NCI-H1417 treated with DMSO at 0.1 percent for 48 hours (cell line): ENCODE data around the gene KIF21B.
"Not testable (repeated sequence)": the region's sequence is repeated elsewhere in the genome, so short reads cannot be mapped to it uniquely, and the experiment has no call there.

Experiments
- DNase-seq: peaks from one replicate; lab custom pipeline; 2025; lab: John Stamatoyannopoulos, UW

Gene KIF21B

DNA sequence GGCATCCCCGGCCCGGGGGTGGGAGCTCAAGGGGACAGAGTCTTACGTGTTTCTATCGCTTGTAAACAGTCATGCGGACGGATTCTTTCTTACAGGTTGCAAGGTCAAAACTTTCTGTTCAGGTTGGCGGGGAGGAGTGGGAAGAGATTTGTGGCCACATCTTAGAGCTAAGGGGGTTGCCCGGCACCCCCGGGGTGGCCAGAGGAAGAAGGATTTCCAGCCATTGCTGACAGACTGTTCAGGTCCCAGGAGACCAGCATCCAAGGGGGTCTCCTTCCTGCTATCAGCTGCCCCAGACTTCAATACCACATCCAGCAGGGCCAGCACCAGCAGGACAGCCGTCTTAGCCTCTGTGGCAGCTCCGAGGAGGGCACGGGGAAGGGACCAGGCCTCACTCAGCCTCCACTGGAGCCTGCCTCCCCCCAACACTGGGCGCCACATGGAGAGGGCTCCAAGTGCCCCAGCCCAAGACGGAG, 52.0 kb downstream of the KIF21B start:
- DNase-seq, result no peak

DNA sequence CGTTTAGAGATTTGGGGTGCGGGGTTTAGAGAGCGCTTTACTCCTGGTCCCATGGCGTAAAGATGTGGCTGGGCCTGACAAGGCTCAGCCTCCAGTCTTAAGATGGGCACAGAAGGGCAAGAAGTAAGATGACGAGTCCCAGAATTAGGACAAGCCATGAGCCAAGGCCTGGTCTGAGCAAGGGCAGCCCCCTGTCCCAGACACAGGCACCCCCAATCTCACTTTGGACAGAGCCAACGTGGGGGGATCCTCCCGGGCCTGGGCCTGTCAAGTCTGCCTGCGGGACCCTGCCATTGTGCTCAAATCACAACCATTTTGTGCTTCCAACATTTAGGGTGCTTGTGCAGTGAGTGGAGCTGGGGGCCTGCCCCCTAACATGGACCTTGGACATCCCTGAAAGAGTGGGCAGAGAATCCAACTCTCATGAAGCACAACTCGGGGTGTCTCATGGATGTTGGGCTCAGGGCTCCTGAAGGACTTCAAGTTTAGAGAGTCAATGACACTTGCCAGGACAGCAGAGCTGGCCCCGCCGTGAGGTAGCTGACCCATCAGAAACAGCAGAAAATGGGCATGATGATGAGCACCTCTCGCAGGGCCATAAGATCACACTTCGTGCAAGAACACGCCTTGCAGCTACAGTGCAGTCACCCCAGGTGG, 52.6 kb downstream of the KIF21B start:
- DNase-seq, result no peak

DNA sequence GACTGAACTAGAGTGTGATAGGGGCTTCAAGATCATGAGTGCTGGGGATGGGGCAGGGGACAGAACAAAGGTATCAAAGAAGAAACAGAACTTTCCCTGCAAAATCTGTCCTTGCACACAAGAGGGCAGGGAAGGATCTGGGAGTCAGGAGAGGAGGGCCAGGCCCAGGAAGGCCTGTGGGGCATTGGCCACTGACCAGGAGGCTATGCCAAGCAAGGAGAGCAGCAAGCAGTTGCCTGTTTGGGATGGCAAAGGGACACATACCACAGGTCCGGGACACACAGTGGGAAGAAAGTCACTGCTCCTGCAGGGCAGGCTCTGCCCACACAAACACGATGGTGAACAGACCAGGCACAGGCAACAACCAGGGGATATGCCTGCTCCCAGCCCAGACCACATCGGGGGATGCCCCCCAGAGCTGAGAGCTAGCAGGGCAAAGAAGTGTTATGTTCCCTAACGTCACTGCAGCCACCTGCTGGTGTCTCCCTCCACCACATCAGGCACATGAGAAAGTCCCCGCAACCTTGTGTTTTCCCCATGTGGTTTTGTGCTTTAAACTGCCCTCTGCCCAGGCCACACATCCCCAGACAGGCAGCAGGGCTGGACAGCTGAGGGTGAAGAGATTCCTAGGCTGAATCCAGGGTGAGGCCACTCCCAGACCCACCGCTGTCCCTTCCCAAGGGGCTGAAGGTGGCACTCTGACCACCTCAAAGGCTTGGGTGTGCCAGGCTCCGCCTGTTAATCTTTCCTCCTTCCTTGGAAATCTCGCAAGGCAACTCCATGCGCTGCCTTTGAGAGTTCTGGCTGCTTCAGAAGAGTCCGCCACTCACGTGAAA, 53.6 kb downstream of the KIF21B start:
- no peak for DNase-seq

DNA sequence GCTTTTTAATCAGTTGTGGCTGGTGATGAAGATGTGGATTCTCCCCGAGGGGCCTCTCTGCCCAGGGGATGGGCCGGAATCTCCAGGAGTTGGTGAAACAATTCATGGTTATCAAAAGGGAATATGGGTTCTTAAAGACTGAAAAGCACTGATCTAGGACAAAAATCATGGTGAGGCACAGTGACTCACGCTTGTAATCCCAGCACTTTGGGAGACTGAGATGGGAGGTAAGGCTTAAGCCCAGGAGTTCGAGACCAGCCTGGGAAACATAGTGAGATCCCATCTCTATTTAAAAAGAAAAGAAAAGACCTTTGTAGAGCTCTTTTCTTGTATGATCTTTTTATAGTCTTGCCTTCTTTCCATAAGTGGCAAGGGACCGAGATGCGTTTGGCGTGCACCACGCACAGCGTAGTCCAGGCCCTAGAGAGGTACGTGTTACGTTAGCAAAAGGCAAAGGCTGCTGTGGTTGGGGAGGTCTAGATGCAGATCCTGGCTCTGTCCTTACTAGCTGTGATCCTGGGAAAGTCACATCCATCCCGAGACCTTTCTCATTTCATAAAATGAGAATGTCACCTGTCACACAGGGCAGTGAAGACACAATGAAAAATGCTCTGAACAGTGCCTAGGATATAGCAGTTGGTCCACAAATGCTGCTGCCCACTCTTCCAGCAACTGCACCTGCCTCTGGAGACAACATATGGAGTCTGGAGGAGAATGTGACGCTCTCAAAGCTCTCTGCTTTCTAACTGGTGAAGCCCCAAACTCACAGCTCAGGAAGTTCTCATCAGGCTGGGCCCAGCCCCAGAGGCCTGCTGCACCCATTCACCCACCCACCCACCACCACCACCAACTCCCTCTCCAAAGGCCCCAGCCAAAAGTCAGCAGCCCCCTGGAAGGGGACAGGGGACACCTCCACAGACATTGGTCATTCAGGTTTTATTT, 54.8 kb downstream of the KIF21B start:
- DNase-seq, result no peak

DNA sequence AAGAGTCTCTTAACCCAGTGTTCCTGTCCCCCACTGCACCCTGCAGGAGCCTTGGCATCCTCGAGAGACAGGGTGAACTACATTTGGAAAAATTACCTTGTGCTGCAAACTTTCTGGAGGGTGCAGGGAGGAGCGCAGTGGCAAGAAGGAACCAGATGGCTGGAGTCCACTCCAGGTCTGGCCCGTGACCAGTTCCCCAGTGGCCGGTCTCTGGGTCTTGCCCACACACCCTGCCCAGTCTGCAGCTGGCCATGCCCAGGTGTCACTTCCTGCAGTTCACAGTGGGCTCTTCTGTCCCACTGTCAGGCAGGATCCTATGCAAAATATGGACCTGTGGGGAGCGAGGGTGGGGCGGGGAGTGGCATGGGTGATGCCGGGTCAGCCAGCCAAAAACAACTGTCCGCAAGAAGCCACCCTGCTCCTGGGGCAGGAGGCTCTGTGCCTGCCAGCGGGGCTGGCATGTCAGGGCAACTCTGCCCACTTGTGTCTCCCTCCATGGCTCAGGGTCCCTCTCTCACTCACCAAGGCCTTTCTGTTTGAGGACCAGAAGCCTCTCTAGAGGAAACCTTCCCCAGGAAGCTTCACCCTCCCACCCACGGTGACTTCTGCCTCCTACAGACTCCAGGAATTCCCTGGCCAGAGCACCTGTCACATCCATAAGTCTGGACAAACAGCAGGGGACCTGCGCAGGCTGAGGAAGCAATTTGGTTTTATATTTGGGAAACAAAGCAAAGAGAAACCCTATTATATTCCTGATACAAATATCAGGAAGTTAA, 55.6 kb downstream of the KIF21B start:
- no peak for DNase-seq

DNA sequence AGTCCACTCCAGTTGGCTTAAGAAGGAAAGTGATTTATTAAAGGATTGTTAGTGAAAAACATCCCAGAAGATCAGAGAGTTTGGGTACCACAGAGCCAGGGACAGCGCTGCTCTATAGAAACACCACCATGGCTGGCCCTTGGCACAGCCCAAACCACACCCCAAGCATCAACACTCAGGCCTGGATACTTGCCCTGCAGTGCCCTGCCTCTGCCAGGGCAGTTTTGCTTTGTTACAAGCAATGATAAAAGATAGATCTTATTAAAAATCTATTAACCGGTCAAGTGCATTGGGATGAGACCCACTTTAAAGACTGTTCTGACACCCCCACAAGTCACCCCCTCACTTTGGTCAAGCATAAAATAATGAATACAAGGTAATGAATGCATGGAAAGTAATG, 56.6 kb downstream of the KIF21B start:
- no peak for DNase-seq

DNA sequence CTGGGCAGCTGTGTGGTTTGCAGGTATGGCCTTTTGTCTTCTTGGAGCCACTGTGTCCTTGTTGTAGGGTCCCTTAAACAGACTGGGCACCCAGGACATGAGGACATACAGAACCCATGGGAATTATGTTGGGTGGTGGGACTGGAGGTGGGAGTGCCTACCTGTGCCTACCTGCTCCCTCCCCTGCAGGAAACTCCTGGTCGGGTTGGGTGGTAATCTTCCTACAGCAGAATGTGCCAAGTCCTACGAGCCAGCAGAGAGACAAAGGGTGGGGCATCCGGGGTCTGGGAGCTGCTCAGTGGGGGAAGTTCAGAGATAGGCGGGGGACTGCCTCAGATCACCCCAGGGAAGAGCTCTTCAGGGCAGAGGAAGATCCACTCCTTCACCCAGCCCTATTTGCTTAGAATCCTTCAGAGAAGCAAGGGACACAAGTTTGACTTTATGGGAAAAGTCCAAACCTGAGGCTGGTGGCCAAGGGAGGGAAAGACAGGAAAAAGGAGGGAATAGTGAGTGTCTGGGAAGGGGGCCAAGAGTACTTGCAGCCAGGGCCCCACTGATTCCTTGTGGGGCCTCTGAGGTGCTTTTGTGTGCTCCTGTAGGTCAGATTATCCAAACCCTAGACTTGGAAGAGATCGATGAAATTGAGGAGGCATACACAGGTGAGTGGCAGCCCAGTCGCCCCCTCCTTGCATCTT, 58.3 kb downstream of the KIF21B start:
- DNase-seq, result no peak

DNA sequence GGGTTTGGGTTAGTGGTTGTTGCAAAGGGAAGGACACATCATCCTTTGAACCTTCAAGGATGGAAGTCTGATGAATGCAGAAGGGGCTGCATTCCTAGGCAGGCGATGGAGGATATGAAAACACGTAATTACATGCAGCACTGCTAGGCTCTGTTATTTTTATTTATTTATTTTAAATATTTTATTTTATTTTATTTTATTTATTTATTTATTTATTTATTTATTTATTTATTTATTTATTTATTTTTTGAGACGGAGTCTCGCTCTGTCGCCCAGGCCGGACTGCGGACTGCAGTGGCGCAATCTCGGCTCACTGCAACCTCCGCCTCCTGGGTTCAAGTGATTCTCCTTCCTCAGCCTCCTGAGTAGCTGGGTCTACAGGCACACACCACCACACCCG, 59.6 kb downstream of the KIF21B start:
- not testable (repeated sequence) for DNase-seq

DNA sequence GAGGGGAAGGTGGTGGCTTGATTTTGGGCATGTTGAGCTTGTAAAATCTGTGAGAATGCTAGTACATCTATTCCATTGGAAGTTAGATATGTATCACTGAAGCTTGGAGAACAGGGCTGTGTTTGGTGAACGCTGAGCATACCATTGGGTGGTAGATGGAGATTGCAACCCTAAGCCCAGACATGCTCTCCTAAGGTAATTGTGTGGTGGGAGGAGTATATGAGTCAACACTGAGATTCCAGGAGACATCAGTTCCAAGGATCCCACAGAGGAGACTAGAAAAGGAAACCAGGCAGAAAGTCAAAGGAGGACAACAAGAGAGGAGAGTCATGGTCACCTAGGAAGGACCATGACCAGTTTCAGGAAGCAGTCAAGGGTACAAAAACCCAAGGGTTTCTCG, 60.4 kb downstream of the KIF21B start:
- no peak for DNase-seq

DNA sequence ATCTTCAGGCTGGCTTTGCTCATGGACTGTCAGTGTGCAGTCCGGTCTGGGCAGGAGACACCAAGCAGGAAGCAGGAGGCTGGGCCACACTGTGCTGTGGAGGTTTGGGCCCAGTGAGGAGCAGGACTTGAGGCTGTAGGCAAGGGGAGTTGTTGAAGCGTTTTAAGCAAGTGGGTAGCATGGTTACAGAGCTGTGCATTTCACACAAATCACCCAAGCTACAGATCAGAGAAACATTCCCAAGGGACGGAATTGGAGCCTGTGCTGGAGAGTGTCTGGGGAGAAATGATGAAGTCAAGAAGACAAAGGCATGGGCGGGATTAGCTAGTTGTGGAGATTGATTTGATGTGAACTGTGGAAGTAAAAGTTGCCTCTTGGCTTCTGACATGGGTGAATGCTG, 60.9 kb downstream of the KIF21B start:
- DNase-seq, result no peak

DNA sequence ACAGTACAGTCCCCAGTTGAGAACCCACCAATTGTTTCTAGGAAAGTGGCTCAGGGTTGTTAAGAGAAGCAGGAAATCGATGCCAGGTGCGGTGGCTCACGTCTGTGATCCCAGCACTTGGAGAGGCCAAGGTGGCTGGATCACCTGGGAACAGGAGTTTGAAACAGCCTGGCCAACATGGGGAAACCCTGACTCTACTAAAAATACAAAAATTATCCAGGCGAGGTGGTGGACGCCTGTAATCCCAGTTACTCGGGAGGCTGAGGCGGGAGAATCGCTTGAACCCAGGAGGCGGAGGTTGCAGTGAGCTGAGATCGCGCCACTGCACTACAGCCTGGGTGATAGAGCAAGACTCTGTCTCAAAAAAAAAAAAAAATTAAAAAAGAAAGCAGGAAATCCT, 61.4 kb downstream of the KIF21B start:
- DNase-seq, result not testable (repeated sequence)

DNA sequence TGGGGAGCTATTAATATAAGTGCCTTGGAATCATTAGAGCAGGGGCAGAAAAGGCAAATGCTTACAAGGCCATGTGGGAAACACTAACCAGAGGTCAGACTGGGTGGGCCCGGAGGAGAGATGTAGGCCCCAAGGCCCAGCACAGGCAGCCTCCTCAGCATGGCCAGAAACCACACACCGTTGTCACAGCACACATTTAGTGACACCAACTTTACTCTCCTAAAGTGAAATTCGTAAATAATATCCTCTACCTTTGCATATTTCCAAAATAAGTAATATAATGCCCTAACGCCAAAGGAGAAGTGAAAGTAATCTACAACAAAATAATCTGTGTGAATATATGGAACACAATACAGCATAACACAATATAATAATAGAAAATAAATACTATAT, 62.6 kb downstream of the KIF21B start:
- no peak for DNase-seq

DNA sequence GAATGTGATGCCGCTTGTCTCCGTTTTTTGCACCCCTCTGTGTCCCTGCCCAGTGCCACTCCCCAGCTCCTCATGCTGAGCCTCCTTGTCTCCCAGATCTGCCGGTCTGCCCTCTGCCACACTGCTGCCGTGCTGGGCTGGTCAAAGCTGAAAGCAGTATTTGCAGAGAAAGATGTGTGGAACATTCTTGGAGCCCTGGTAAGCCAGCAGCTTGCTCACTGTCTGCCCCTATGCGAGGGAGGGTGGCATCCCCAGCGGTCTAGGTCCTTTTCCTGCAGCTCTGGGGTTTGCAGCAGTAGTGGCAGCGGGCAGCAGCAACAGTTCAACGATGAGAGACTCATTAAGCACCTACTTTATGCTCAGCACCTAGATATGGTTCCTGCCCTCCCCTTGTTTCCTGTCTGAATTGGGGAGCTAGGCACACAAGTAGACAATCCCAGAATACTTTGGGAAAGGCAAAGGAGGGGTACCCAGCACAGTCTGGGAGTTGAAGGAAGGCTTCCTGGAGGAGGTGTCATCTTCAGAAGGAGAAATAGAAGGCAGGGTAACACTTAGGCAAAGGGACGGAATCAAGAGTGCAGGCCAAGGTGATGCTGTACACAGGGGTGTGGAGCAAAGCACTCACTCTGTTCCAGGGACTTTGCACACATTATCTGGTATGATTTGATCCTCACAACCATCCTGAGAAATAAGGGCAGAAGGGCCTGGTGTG, 63.1 kb downstream of the KIF21B start:
- no peak for DNase-seq

DNA sequence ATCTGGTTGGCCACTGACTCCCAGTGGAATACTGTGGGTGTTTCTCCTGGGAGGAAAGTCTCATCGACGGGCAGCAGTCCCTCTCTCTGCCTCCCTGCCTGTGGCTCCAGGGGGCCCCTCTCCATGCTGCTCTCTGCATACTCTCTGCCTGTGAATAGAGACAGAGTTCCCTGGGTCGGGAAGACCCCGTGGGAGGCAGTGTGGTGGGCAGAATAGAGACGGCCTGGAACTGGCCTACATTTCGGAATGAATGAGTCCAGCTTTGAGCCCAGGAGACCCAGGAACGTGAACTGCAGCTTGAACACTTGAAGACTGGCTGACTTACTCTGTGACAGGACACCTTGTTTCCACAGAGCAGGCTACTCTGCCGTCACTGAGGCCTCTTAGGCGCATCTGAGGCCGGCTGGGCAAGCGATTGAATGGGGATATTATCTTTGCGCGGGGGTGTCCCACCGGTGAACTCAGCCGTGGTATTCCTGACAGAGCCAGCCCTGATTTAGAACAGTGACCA, 64.0 kb downstream of the KIF21B start:
- DNase-seq, result no peak

DNA sequence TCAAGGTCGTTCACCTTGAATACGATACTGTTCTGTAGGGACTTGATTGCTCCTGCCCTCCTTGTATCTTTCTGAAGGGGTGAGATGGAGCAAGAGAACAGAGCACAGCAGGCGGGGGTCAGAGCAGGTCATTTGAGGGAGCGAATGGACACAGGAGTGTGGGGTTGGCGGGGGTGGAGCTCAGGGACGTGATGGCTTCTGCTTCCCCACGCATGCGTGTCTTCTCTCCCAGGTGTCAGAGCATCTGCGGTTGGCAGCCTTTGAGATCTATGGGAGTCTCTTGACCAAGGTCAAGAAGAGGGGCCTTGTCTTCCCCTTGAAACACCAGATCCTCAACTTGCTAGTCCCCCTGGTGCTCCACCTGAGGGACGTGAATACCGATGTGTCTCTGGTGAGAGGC, 64.9 kb downstream of the KIF21B start:
- DNase-seq, result no peak

DNA sequence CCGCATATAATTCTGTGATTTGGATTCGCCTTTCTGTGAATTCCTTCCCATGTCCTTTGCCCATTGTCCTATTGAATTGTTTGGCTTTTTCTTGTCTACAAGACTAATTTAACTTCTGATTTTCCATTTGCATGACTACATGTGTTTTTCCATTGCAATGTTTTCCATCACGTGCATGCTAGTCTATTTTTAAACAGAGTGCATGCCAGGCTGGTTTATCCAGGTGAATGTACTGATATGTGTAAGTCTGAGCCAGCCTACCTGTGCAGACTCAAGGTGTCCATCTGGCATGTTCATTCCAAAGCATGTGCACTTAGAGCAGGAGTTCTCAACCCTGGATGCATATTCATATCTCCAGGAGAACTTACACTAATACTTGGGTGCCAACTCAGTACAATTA, 69.1 kb downstream of the KIF21B start:
- DNase-seq, result no peak

DNA sequence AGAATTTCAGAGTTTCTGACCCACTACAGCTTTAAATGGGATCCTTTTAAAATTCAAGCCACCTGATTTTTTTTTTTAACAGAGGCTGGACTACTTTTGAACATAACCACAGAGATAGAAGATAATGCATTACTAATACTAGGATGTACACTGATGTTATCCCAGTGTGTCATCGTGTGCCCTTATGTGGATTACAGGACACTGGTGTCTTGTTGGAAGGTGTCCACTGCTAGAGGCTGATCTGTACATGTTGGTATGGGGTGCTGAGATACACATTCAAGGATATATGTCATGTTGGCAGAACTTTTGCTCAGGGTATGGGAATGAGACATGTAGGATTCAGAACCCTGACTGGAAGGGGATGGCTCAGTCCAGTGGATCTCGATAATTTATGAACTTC, 72.5 kb downstream of the KIF21B start:
- DNase-seq, result no peak

DNA sequence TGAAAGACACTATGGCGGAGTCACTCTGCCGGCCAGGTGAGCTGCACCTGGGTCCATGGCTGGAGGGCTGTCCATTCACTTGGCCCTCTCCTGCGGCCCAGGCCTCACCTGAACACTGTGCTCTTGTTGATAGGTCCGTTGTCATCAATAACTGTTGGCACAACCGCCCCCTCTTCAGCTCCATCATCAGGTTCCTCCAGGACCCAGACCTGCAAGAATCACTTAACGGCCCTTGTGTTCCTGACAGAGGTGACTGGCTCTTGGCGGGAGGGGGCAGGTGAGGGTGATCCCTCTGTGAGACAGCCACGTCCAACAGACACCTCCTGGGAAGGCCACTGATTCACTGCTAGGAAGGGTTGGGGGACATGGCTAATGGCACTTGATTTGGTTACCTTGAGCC, 73.9 kb downstream of the KIF21B start:
- DNase-seq, result no peak

DNA sequence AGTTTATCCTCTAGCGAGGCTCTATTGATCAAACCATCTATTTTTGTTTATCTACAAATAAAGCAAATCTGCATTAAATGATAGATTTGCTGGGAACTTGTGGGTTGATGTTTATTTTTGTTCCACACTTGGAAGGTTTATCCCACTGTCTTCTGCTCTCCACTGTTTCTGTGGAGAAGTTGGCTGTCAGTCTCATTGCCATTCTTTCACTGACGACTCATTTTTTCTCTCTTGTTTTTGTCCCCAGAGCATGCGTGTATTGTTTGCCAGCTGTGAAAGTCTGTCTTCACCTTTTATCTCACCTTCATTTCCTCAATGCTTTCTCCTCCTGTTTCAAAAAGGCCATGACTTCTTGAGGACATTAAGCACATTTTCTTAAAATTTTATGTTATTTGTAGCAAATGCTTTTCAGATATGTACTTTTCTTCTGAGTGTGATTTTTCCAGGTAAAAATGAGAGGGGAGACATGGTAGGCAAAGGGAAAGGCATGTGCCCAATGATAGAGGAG, 76.4 kb downstream of the KIF21B start:
- no peak for DNase-seq

DNA sequence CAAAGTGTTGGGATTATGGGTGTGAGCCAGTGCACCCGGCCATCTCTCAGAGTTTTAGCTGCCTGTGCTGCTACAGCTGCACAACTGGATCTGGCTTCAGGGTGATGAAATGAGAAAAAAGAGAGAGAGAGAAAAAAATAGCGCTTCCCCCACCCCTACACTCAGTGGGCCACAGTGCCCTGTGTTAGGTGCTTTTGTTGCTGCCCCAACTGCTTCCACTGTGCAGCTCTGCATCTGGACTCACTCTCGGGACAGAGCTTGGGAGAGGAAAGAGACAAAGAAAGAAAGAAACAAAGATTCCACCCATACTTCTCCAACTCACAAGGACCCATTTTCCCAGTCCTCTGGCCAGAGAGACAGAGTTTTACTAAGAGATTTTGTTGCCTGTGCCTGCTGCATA, 78.4 kb downstream of the KIF21B start:
- no peak for DNase-seq
